Dermis blood vessel endothelial cell (primary cell): Measurements from ENCODE around the gene EEIG1. TPM values are rescaled to one million over a fixed set of nuclear protein-coding genes. Genes with fewer than 3 reads are reported as not detected.

Source experiments
- DNase-seq: peaks from one replicate; pipeline ENCODE4 v3.0.0; 2010
- total RNA-seq: library from RNA; depleted of rRNA; stranded (reverse); fragments of >200 nt; gene quantifications from 2 replicates; pipeline ENCODE4 v1.2.3, GENCODE V29; 2014

Gene EEIG1
- total RNA-seq, 1 donor from 2014 or later, result 8.3 TPM

DNA sequence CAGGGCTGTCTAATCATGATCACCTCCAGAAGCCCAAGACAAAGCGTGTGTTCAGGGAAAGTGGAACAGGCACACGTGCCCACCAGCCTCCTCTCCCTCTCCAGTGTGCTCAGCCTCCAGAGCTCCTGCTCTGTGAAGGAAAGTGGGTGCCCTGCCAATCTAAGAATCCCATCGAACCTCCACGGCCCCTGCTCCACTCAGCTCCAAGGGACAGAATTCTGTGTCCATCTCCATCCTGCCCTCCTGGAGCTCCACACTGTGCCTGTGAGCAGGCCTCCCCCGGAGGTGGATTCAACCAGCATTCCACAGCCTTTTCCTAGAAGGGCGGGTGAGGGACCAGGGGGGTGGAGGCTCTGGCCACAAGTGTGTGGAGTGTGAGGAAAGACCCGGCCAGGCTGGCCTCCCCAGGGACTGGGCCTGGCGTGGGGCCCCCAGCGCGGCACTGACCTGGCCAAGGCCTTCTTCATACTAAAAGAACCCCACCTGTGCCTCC, 6.0 kb downstream of the EEIG1 start:
- DNase-seq, result no peak

DNA sequence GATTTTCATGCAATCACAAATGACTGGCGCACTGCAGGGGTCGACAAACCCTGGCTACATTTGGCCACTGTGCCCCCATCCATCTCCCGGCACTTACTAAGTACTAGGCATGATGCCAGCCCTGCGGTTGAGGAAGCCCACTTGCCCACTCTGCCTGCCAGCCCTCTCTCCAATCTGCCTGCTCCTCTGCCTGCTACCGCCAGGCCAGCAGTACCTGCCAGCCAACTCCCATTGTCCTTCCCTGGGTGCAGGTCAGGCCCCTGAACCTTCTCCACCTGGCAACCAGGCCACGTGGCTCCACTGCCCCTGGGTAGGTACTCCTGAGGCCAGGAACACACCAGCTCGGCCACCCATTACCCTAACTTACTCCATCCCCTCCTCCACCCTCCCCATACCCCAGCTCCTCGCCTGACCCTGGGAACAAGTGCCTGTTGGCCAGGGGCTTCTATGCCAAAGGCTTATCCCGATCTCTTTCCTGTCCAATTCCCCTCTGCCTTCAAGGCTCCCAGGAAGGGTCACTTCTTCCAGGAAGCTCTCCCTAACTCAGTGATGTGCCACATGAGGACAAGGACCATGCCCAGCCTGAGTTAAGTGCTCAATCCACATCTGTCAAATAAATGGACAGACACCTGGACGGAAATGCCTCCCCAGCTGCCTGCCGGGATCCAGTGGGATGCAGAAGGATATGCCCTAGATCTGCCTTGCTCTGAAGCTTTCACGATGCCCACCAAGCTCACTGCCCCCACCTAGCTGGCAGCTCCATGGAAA, 6.6 kb downstream of the EEIG1 start:
- DNase-seq, result no peak

DNA sequence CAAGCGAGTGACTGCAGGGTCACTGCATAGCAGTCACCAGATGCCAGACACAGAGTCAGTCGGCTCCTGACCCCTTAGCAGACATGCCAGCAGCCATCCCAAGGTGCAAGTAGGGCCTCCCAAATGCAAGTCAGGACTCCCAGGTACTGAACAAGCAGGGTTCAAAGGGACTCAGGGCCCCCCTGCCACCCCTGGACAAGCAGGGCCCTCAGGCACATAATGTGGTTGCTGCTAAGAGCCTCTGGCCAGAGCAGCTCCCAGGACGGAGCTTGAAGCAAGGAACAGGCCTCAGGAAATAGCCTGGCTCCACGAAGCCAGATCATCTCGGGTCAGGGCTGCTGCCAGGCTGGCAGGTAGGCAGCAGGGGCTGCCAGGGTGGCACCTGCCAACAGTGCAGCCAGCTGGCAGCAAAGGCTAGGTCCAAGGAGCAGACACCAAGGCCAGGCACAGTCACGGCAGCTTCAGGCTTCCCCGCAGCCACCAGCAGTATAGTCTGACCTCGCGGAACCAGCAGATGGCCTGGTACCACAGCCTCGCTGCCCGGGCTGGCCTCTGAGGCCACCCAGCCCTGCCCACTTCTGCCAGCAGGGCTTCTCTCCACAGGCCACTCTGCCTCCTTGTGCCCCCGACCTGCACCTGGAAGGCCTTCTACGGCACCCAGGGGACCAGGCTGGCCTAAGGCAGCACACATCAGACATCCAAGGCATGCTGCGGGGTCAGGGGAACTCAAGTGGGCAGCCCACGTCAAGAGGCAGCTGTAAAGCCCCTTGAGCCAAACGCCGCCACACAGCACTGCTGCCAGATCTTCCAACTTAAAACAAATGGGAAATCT, 7.4 kb downstream of the EEIG1 start:
- no peak for DNase-seq

DNA sequence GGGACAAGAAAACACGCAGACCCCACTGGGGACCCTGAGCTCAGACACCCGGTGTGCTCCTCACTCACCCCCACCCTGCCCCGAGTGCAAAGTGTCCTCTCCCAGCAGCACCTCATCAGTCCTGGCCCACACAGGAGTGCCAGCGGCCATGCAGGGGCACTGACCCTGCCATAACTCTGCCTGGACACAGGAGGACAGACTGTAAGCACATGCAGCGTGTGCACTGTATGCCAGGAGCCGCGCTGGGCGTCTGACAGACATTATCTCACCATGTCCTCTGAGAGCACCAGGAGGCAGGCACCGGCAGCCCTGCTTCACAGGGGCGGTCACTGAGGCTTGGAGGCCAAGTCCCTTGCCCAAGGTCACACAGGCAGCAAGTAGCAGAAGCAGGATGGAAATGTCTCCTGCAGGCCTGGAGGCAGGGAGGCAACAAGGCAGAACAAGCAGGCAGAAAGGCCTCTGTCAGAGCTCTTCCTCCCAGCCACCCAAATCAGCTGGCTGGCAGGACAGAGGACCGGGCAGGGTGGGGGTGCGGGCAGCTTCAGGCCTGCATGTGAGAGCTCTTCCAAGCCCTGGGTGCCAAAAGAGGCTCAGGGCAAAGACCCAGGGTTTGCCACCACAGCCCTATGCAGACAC, 8.4 kb downstream of the EEIG1 start:
- no peak for DNase-seq

DNA sequence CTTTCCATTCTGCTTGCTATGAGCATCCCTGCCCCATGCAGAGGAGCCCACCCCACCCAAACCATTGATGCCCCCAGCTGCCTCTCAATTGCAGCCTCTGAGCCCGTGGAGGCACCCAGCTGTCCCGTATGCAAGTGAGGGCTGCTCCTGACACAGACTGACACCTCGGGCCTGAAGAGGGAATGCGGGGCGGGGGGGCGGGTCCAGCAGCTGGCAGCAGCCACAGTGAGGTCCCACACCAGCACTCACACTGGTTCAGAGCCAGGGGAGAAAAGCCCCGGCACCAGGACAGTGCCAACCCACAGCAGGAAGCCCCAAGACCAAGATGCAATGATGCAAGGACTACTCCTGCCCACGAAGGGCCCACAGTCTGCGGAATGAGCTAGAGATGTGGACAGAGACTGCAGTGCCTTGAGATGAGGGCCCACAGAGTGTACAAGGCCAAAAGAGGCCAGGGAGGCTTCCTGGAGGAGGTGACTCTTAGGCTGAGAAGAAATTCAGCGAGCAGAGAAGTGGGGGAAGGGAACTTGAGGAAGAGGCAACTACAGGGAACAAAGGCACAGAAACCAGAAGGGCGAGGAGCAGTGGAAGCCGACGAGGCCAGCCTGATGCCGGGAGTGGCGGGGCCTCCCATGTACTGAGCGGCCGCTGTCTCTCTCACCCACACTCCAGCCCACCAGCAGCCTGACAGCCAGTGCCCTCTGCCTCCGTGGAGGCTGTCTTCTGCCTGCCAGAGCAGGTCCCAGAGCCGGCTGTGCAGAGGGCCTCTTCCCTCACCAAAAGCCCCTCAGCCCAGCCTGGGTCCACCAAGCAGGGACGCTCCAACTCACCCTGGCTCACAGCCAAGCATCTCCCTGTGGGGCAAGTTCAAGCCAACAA, 9.2 kb downstream of the EEIG1 start:
- DNase-seq, result no peak

DNA sequence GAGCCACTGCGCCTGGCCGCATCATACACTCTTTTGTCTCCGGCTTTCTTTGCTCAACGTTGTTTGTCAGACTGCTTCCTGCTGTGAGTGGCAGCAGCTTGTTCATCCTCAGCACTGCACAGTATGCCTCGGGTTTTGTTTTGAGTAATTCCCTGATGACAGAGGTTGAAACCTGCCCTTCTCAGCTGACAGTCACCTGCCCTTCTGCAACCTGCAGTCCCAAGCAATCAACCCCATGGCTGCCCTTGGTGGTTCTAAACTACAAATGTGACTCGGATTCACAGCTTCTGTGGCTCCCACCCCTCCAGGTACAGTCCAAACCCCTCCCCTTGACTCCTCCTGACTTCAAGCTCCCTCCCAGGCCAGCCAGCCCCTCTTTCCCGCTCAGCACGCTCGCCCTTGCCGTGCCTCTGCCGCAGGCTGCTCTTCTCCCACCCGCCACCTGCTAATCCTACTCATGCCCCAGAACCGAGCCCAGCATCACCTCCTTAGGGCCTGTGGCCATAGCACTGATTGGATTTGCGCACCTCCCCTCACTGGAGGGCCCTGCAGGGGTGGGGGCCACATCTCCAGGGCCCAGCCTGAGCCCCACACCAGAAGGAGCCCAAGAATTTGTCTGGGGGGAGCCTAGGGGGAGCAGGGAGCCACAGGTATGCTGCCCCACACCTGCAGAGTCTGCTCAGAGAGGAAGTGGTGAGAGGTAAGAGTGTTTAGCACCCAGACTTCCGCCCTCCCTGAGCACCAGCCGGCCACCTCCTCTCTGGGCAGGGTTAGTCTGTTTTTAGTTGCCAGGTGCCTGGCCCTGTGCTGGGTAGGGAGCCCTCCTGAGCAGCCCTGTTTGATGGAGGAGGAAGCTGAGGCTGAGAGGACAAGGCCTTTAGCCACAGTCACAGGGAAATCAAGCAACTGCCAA, 10.1 kb downstream of the EEIG1 start:
- DNase-seq, result no peak

DNA sequence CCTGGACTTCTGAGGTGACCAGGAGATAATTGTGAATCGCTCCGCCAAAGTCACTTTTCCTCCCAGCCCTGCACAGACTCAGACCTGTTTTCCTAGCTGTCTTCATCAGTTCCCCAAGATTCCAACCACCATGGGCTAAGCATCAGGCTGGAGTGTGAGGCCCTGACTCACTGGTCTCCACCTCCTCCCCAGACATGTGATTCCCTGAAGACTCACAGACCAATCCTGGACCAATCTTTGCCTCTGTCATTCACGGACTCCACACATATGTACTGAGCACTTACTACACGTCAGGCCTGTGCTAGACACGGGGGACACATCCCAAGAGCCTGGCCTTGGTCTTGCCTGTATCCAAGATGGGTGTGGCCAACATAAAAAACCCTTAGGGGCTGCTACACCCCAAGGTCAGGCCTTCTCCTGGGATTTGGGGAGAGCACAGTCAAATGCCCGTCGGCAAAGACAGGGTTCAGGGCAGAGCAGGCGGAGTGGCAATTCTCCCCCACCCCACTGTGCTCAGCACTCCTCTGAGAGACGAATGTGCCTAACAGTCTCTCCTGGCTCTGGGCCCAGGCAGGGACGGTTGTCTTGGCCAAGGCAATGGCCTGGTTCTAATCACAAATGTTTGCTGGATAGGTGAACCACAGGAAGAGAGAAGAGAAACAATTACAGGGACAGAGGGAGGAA, 11.9 kb downstream of the EEIG1 start:
- DNase-seq, result peak; percentile 27

DNA sequence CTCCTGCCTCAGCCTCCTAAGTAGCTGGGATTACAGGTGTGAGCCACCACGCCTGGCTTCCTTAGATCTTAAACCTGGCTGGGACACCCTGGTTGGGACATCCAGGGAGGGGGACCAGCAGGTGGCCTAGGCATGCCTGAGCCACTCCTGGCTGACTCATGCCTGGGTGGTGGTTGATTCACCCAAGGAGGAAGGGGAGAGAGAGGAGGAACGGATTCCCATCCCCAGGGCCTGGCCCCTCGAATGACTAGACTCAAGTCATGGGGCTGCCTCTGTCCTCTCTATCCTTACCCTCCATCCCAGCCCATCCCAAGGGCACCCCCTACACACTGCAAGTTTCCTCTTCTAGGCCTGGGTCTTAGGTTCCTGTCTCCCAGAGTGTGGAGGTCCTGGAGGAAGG, 12.7 kb downstream of the EEIG1 start:
- peak; percentile 35 for DNase-seq

DNA sequence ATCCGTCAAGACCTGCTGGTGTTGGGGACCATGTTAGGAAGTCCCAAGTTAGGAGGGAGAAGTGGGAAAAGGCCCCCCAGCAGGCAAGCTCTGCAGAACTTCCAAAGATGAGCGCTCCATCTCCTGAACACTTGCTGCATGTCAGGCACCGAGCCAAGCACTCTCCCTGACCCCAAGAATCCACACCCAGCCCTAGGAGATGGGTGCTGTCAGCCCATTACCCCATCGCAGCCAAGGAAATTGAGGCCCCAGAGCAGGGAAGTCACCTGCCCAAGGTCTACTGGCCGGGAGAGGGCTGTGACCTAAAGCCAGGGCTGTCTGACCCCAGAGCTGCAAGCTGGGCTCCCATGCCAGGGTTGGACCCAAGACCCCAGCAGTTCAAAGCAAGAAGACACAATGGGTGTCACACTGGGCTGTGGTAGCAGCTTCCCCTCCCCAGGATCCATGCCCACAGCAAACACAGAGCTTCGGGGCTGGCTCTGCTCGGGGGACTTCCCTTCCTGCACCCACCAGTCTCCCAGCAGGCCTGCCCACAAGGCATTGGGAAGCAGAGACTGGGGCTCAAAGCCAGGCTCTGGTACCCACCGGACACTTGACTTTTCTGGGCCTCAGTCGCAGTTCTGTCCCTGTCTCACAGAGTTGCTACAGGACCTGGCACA, 13.5 kb downstream of the EEIG1 start:
- DNase-seq, result no peak

DNA sequence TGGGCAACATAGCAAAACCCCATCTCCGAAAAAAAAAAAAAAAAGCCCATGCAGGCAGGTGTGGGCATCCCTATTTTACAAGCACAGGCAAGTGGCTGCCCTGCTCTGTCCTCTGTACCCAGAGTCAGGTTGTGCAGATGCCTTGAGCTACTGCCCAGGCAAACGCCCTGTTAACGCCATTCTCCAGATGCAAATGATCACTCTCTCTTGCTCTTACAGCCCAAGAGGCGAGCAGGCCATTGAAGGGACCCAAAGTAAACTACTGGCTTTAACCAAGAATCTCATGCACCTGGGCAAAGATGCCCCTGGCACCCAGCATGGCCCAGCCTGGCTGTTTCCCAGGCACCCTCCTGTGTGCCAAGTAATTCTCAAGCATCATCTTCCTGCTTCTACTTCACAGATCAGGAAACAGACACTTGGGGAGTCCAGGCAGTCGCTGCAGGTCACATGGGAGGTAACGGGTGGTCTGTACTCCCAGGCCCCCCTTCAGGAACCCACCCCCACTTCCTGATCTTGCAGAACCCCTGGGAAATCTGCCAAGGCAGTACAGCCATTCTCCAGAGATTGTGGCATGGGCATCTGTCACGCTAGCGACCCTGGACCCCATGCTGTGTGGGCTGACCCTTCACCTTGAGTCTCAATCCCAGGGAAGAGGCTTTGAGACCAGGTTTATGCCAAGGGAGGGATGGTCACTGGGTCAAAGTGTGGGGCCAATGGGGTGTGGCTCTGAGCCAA, 14.2 kb downstream of the EEIG1 start:
- peak; percentile 34 for DNase-seq

DNA sequence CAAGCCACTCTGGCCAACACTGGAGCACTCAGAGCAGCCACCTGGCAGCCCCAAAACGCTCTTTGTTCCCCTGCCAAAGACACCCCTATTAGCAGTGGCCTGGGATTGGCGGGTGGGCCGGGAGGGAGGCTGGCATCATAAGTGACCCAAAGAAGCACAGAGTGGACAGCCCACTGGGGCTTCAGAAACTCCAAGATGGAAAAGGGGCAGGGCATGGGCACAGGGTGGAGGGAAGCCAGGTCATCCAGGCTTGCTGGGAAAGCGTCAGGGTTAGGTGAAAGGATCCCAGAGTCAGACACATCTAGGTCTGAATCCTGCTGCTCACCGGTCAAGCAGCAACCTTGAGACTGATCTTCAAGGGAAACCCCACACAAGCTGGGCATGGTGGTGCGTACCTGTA, 14.8 kb downstream of the EEIG1 start:
- DNase-seq, result no peak

DNA sequence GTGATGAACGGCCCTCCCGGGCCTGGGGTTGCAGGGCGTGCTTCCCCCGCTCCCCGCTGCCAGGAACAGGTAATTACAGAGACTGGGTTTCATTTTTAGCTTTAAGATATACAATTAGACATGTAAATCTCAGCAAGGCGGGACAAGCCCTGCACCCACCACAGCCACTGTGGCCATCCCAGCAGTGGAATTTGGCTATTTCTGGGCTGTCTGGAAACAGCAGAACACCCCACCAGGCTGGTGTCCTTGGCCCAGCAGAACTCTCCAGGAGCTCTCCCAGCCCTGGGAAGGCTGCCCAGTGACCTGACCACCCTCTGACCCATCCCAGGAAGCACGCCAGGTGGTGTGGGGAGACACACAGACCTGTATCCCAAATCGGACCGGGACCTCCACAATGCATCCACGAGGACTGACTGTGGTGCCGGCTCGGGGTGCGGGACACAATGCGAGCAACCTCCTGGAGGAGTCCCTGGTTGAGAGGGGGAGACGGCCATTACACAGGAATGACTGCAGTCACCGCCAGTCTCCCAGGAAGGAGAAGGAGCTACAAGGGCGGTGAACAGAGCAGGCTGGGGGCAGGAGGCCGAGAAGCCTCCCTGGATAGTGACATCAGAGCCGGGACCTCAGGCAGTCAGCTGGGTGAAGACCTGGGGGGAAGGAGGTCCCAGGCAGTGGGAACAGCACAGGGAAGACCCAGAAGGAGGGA, 17.3 kb downstream of the EEIG1 start:
- no peak for DNase-seq

DNA sequence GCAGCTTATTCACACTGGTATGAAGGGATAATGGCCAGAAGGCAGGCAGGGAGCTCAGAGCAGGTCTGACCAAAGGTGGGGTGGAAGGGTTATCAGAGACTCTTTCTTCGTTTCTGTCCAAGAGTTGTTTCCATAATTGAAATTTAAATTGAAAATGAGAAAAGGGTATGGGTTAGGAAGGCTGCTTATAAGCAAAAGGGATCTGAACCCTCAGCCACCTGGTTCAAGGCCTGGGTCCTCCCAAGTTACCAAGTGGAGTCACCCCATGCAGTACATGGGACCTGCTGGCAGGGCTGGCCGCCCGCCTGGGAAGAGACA, 17.8 kb downstream of the EEIG1 start:
- DNase-seq, result no peak

DNA sequence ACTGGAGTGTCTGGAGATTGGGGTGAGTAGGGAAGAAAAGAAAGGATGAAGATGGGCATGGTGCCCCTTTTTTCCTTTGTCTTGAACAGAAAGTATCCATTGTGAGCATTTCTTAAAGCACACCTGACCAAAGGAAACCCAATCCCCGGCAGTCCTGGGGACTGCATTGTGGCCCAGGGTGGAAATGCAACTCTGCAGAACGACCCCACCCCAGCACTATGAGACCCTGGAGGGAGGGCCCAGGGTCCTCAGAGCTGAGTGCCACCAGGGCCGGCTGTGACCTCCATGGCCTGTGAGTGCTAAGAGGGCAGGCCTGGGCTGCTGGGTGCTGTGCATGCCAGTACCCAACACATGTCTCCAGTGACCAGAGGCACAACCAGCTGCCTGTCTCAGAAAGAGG, 18.5 kb downstream of the EEIG1 start:
- DNase-seq, result no peak

DNA sequence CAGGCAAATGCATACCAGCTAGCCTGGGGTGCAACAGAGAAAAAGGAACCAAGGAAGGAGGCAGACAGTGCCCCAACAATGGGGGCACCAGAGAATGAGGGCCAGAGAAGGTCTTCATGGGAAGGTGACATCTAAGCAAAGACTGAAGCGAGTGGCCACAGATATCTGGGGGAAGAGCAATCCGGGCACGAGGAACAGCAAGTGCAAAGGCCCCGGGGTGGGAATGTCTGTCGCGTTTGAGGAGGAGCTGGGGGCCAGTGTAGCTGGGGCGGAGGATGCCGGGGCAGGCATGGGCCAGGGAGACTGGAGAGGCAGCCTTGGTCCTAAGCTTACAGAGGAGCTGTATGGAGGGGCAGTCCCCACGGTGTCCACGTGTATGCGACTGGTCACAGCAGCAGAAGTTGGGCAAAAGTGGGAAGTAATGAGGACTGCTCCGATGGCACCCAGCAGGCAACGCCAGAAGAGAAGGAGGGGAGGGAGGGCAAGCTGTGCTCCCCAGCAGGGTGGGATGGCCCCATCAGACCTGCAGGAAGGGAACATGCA, 19.1 kb downstream of the EEIG1 start:
- DNase-seq, result no peak

DNA sequence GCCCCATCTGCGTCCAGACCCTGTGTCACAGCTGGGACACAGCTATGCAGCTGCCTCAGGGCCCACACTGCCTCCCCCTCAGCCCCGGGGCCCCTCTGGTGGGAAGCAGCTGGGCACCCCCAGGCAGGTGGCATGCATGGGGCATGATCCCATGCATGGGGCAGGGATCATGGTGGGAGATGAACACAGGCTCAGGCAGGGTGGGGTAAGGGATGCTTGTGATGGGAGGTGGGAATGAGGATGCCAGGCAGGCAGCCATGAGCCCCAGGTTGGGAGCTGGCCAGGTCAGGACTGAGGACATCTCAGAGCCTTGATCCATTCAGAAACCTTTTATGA, 19.7 kb downstream of the EEIG1 start:
- DNase-seq, result no peak

DNA sequence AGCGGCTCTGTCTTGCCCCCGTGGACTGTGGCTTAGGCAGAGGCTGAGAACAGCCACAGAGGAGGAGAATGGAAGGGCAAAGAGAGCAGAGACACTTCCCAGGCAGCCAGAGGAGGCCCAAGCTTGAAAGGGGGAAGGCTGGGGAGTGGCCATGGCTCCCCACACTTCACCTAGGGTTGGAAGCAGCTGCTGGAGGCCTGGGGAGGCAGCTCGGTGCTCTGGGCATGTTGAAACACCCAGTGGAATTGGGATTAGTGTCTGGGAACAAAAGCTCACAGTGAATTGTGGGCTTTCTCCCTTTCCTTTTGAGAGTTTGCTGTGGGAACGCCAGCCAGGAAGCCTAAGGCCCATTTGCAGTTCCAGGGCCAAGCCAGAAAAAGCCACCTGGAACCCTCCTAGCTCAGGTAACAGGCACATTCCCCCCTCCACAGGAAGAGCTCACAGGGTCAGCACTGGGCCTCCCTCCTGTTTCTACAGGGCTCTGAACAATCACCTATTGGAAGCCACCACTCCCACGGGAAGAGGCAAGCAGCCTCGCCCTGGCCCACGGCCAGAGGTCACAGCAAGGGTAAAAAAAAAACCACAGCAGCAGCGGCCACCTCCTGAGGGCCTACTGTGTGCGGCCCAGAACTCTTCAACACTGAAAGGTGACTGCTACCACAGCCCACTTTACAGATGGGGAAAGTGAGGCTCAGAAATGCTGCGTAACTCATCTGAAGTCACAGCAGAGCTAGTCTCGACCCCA, 20.2 kb downstream of the EEIG1 start:
- DNase-seq, result no peak

DNA sequence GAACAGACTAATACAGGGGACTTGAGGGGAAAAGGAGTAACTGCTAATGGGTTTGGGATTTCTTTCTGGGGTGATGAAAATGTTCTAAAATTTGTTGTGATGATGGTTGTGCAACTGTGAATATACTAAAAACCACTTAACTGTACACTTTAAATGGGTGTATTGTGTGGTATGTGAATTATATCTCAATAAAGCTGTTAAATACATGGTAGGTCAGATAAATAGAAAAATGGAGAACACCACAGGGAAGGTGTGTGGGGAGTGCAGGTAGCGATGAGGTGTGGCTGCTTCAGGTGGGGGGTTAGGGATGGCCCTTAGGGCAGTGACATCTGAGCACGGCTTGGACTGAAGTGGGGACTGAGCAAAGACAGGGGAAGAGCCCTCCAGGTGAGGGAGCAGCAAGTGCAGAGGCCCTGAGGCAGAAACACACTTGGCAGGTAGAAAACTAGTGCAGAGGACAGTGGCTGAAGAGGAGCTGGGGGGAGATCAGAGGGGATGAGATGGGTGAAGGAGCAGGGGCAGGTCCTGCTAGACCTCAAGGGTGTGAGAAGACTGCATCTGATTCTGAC, 20.9 kb downstream of the EEIG1 start:
- DNase-seq, result no peak
